ENCODE measurements around the gene CHRFAM7A. TPM values are rescaled to one million over a fixed set of nuclear protein-coding genes. Genes with fewer than 3 reads are reported as not detected.
"Not testable (repeated sequence)": the region's sequence is repeated elsewhere in the genome, so short reads cannot be mapped to it uniquely, and the experiment has no call there.

CHRFAM7A gene
- 0.85 TPM for polyA plus RNA-seq (2013, experiment 1 of 2)
- 0.63 TPM for polyA plus RNA-seq (2013, experiment 2 of 2)

GRCh38 chr15:30392766-30393663 is at the start of gene CHRFAM7A:
CHRFAM7A (minus strand) TSS chr15:30393540; CDS start chr15:30383351, 10,189 bp downstream.
- H3K27ac ChIP-seq (ENCODE audit: low read depth, low read length); H3K27me3 ChIP-seq (ENCODE audit: insufficient read depth, low read length); H3K9ac ChIP-seq (ENCODE audit: low read depth, low read length); H3K4me3 ChIP-seq (ENCODE audit: low read length); H3K9me3 ChIP-seq (ENCODE audit: insufficient read depth, low read depth, low read length); H3K4me1 ChIP-seq (ENCODE audit: insufficient read depth, low read length); H3K36me3 ChIP-seq (ENCODE audit: insufficient read depth, low read length): not testable (repeated sequence)
- WGBS = no CpG with 5 or more reads among the region's 74 CpGs

- not testable (repeated sequence) for H3K27me3 ChIP-seq (ENCODE audit: insufficient read depth, low read length); H3K4me3 ChIP-seq (ENCODE audit: low read length); H3K9me3 ChIP-seq (ENCODE audit: insufficient read depth, low read depth, low read length); H3K27ac ChIP-seq (ENCODE audit: low read depth, low read length); H3K9ac ChIP-seq (ENCODE audit: low read depth, low read length); H3K36me3 ChIP-seq (ENCODE audit: insufficient read depth, low read length); H3K4me1 ChIP-seq (ENCODE audit: insufficient read depth, low read length)
- no CpG with 5 or more reads among the region's 3 CpGs for WGBS
These were observed 45.0 kb upstream of the CHRFAM7A start for GRCh38 chr15:30438348-30438747.

- 100% methylated on average over 1 of the region's 5 CpGs for WGBS
These were observed 42.5 kb upstream of the CHRFAM7A start for GRCh38 chr15:30435878-30436277.

GRCh38 chr15:30420723-30421122 is 27.4 kb upstream of the CHRFAM7A start:
- WGBS = 98% methylated on average over 4 of the region's 6 CpGs
- not testable (repeated sequence) for H3K27ac ChIP-seq (ENCODE audit: low read depth, low read length); H3K4me3 ChIP-seq (ENCODE audit: low read length); H3K9ac ChIP-seq (ENCODE audit: low read depth, low read length); H3K4me1 ChIP-seq (ENCODE audit: insufficient read depth, low read length); H3K9me3 ChIP-seq (ENCODE audit: insufficient read depth, low read depth, low read length); H3K27me3 ChIP-seq (ENCODE audit: insufficient read depth, low read length); H3K36me3 ChIP-seq (ENCODE audit: insufficient read depth, low read length)

More at GRCh38 chr15:30435878-30436277, 42.5 kb upstream of the CHRFAM7A start:
- H3K4me1 ChIP-seq (ENCODE audit: insufficient read depth, low read length); H3K36me3 ChIP-seq (ENCODE audit: insufficient read depth, low read length); H3K27me3 ChIP-seq (ENCODE audit: insufficient read depth, low read length); H3K27ac ChIP-seq (ENCODE audit: low read depth, low read length); H3K9me3 ChIP-seq (ENCODE audit: insufficient read depth, low read depth, low read length); H3K4me3 ChIP-seq (ENCODE audit: low read length); H3K9ac ChIP-seq (ENCODE audit: low read depth, low read length): not testable (repeated sequence)

GRCh38 chr15:30414160-30414559 is 20.8 kb upstream of the CHRFAM7A start, which contains the start of gene GOLGA8R:
GOLGA8R (minus strand) TSS chr15:30414260; CDS start chr15:30414162, 98 bp downstream.
- no CpG with 5 or more reads among the region's 7 CpGs for WGBS

GRCh38 chr15:30407636-30408035 is 14.3 kb upstream of the CHRFAM7A start:
- H3K9me3 ChIP-seq (ENCODE audit: insufficient read depth, low read depth, low read length); H3K4me1 ChIP-seq (ENCODE audit: insufficient read depth, low read length); H3K36me3 ChIP-seq (ENCODE audit: insufficient read depth, low read length); H3K4me3 ChIP-seq (ENCODE audit: low read length); H3K27me3 ChIP-seq (ENCODE audit: insufficient read depth, low read length); H3K9ac ChIP-seq (ENCODE audit: low read depth, low read length); H3K27ac ChIP-seq (ENCODE audit: low read depth, low read length): not testable (repeated sequence)
- 82% methylated on average over 5 of the region's 6 CpGs for WGBS

More at GRCh38 chr15:30414160-30414559, 20.8 kb upstream of the CHRFAM7A start, which contains the start of gene GOLGA8R:
- H3K4me1 ChIP-seq (ENCODE audit: insufficient read depth, low read length); H3K9ac ChIP-seq (ENCODE audit: low read depth, low read length); H3K36me3 ChIP-seq (ENCODE audit: insufficient read depth, low read length); H3K4me3 ChIP-seq (ENCODE audit: low read length); H3K27me3 ChIP-seq (ENCODE audit: insufficient read depth, low read length); H3K27ac ChIP-seq (ENCODE audit: low read depth, low read length); H3K9me3 ChIP-seq (ENCODE audit: insufficient read depth, low read depth, low read length): not testable (repeated sequence)

GRCh38 chr15:30398988-30399387 is 5.6 kb upstream of the CHRFAM7A start:
- not testable (repeated sequence) for H3K9me3 ChIP-seq (ENCODE audit: insufficient read depth, low read depth, low read length); H3K36me3 ChIP-seq (ENCODE audit: insufficient read depth, low read length); H3K4me1 ChIP-seq (ENCODE audit: insufficient read depth, low read length); H3K27ac ChIP-seq (ENCODE audit: low read depth, low read length); H3K9ac ChIP-seq (ENCODE audit: low read depth, low read length); H3K27me3 ChIP-seq (ENCODE audit: insufficient read depth, low read length); H3K4me3 ChIP-seq (ENCODE audit: low read length)
- 0% methylated on average over 1 of the region's 6 CpGs for WGBS

GRCh38 chr15:30393664-30393991 is 288 bp upstream of the CHRFAM7A start:
- not testable (repeated sequence) for H3K9me3 ChIP-seq (ENCODE audit: insufficient read depth, low read depth, low read length); H3K4me1 ChIP-seq (ENCODE audit: insufficient read depth, low read length); H3K27me3 ChIP-seq (ENCODE audit: insufficient read depth, low read length); H3K36me3 ChIP-seq (ENCODE audit: insufficient read depth, low read length); H3K4me3 ChIP-seq (ENCODE audit: low read length); H3K27ac ChIP-seq (ENCODE audit: low read depth, low read length); H3K9ac ChIP-seq (ENCODE audit: low read depth, low read length)
- no CpG with 5 or more reads among the region's 23 CpGs for WGBS

- not testable (repeated sequence) for H3K27me3 ChIP-seq (ENCODE audit: insufficient read depth, low read length); H3K9ac ChIP-seq (ENCODE audit: low read depth, low read length); H3K36me3 ChIP-seq (ENCODE audit: insufficient read depth, low read length); H3K4me3 ChIP-seq (ENCODE audit: low read length); H3K4me1 ChIP-seq (ENCODE audit: insufficient read depth, low read length); H3K9me3 ChIP-seq (ENCODE audit: insufficient read depth, low read depth, low read length); H3K27ac ChIP-seq (ENCODE audit: low read depth, low read length)
- no CpG with 5 or more reads among the region's 6 CpGs for WGBS
These were observed 6.9 kb downstream of the CHRFAM7A start for GRCh38 chr15:30386318-30386887.

- not testable (repeated sequence) for H3K27me3 ChIP-seq (ENCODE audit: insufficient read depth, low read length); H3K9ac ChIP-seq (ENCODE audit: low read depth, low read length); H3K27ac ChIP-seq (ENCODE audit: low read depth, low read length); H3K36me3 ChIP-seq (ENCODE audit: insufficient read depth, low read length); H3K4me3 ChIP-seq (ENCODE audit: low read length); H3K4me1 ChIP-seq (ENCODE audit: insufficient read depth, low read length); H3K9me3 ChIP-seq (ENCODE audit: insufficient read depth, low read depth, low read length)
- WGBS = no CpG with 5 or more reads among the region's 5 CpGs
These were observed 16.3 kb downstream of the CHRFAM7A start for GRCh38 chr15:30377082-30377413.

- H3K27me3 ChIP-seq (ENCODE audit: insufficient read depth, low read length); H3K27ac ChIP-seq (ENCODE audit: low read depth, low read length); H3K4me1 ChIP-seq (ENCODE audit: insufficient read depth, low read length); H3K9ac ChIP-seq (ENCODE audit: low read depth, low read length); H3K4me3 ChIP-seq (ENCODE audit: low read length); H3K36me3 ChIP-seq (ENCODE audit: insufficient read depth, low read length); H3K9me3 ChIP-seq (ENCODE audit: insufficient read depth, low read depth, low read length): not testable (repeated sequence)
- no CpG with 5 or more reads among the region's 17 CpGs for WGBS
These were observed 16.8 kb downstream of the CHRFAM7A start for GRCh38 chr15:30376375-30377081.
